IPS-18c (cell line): ENCODE data around the gene SPN.
"Not testable (repeated sequence)": the region's sequence is repeated elsewhere in the genome, so short reads cannot be mapped to it uniquely, and the experiment has no call there.

Experiments used
- H3K4me3 ChIP-seq: 2 replicates; pipeline ENCODE4 v1.7.0; 2013; ENCODE audit warnings: low read depth, mild to moderate bottlenecking, low read length, moderate library complexity; ENCODE audit not compliant: insufficient read depth
- H3K9me3 ChIP-seq: one replicate; pipeline ENCODE4 v1.6.1; 2013; ENCODE audit warnings: mild to moderate bottlenecking, low read length, moderate library complexity; ENCODE audit not compliant: control insufficient read depth, insufficient read depth

Gene SPN

GRCh38 chr16:29665294-29666077 is 2.4 kb downstream of the SPN start:
- H3K4me3 ChIP-seq = no peak overlapping the region
- H3K9me3 ChIP-seq = no peaks in the 10 kb centered on the region

- not testable (repeated sequence) for H3K4me3 ChIP-seq, H3K9me3 ChIP-seq
Observed at GRCh38 chr16:29667322-29667610, 4.2 kb downstream of the SPN start.

- no peaks in the 10 kb centered on the region for H3K9me3 ChIP-seq
- no peak overlapping the region for H3K4me3 ChIP-seq
Observed at GRCh38 chr16:29667755-29668154, 4.7 kb downstream of the SPN start.

- Histone ChIP-seq H3K4me3 (no peak overlapping the region), H3K9me3 (no peaks in the 10 kb centered on the region)
Observed at GRCh38 chr16:29668267-29668666, 5.2 kb downstream of the SPN start.

GRCh38 chr16:29673501-29673900 is 10.5 kb downstream of the SPN start:
- Histone ChIP-seq H3K4me3 (no peak overlapping the region), H3K9me3 (no peaks in the 10 kb centered on the region)

GRCh38 chr16:29674188-29674587 is 11.1 kb downstream of the SPN start:
- Histone ChIP-seq H3K9me3 (no peaks in the 10 kb centered on the region), H3K4me3 (no peak overlapping the region)

GRCh38 chr16:29675811-29676643 is 13.0 kb downstream of the SPN start:
- Histone ChIP-seq H3K4me3 (no peak overlapping the region), H3K9me3 (no peaks in the 10 kb centered on the region)

GRCh38 chr16:29676989-29677785 is 14.1 kb downstream of the SPN start:
- H3K4me3 ChIP-seq = no peak overlapping the region

GRCh38 chr16:29678691-29679267 is 15.7 kb downstream of the SPN start, which contains the start of gene QPRT:
QPRT (plus strand) TSS chr16:29679180; CDS start chr16:29679198, 18 bp downstream.
- H3K9me3 ChIP-seq = no peaks in the 10 kb centered on the region
- H3K4me3 ChIP-seq = peak within 1 kb of the TSS; percentile 81

More at GRCh38 chr16:29676989-29677785, 14.1 kb downstream of the SPN start:
- H3K9me3 ChIP-seq = no peaks in the 10 kb centered on the region

- peak overlapping the region; percentile 17; the same call in 1 of the 2 replicates for H3K4me3 ChIP-seq
- H3K9me3 ChIP-seq = no peaks in the 10 kb centered on the region
Observed at GRCh38 chr16:29680180-29680598, 17.1 kb downstream of the SPN start.

- Histone ChIP-seq H3K4me3 (no peak overlapping the region), H3K9me3 (no peaks in the 10 kb centered on the region)
Observed at GRCh38 chr16:29683543-29684090, 20.6 kb downstream of the SPN start.

- Histone ChIP-seq H3K9me3 (no peaks in the 10 kb centered on the region), H3K4me3 (no peak overlapping the region)
Observed at GRCh38 chr16:29684679-29685078, 21.6 kb downstream of the SPN start.

- Histone ChIP-seq H3K4me3 (no peak overlapping the region), H3K9me3 (no peaks in the 10 kb centered on the region)
Observed at GRCh38 chr16:29686740-29687332, 23.8 kb downstream of the SPN start.

- peak overlapping the region; percentile 24; the same call in 1 of the 2 replicates for H3K4me3 ChIP-seq
- H3K9me3 ChIP-seq = no peaks in the 10 kb centered on the region
Observed at GRCh38 chr16:29687755-29688154, 24.7 kb downstream of the SPN start.

GRCh38 chr16:29688172-29688571 is 25.1 kb downstream of the SPN start:
- Histone ChIP-seq H3K9me3 (no peaks in the 10 kb centered on the region), H3K4me3 (no peak overlapping the region)

GRCh38 chr16:29689490-29690351 is 26.7 kb downstream of the SPN start:
- H3K4me3 ChIP-seq, H3K9me3 ChIP-seq: not testable (repeated sequence)
